ENCODE results near the gene KCTD8.

DNA sequence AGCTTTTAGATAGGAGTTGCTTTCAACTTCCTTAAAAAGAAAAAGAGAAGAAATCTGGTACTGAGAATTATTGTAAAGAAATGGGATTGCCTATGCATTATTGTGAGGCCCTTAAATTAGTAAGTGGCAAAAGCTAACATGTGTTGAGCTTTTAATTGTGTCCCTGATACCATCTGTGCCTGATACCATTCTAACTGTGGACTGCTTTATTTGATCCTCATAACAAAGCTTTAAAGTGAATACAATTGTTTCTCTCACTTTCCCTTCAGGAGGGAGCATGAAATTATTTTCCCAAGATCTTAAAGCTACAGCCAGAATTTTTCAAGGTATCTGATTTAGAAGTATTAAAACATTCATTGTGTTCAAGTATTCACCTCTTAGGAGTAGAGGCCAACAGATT lies 9.9 kb downstream of the KCTD8 start:
- TF ChIP-seq, protein P1, sequence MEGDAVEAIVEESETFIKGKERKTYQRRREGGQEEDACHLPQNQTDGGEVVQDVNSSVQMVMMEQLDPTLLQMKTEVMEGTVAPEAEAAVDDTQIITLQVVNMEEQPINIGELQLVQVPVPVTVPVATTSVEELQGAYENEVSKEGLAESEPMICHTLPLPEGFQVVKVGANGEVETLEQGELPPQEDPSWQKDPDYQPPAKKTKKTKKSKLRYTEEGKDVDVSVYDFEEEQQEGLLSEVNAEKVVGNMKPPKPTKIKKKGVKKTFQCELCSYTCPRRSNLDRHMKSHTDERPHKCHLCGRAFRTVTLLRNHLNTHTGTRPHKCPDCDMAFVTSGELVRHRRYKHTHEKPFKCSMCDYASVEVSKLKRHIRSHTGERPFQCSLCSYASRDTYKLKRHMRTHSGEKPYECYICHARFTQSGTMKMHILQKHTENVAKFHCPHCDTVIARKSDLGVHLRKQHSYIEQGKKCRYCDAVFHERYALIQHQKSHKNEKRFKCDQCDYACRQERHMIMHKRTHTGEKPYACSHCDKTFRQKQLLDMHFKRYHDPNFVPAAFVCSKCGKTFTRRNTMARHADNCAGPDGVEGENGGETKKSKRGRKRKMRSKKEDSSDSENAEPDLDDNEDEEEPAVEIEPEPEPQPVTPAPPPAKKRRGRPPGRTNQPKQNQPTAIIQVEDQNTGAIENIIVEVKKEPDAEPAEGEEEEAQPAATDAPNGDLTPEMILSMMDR (IDR thresholded peaks at IDR 0.05), result no peak
- no peak for TF ChIP-seq POLR2A (IDR thresholded peaks at IDR 0.05)

Measured in right lobe of liver (tissue), 4 donors.